ENCODE measurements around the gene DTX3L.

Gene DTX3L

DNA sequence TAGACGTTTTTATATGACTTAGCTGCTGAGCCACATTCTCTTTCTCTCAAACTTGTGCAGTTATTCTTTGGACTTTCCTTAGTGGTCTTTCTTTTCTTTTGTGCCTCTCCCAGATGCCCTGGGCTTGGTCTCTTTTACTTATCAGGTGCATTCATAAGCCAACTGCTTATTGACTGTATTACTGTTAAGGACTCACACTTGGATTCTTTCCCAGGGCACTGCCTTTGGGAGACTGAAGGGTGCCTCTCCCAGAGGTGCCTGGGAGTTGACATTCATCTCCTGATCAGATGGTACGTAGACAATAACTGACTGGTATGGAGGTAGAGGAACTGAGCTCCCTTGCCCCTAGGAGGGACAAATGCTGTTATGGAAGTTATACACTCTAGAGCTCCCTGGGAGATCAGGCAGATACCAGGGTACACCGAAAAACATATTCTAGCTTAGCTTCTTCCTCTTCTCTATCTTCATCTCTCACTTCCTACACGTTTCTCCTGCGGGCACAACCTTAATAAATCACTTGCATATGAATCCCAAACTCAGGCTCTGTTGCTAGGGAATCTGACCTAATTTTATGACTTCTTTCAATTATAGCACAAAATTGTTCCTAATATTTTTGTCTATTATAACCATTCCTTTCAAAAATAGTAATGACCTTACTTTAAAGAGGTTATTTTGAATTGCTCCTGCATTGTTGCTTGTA lies 38.0 kb downstream of the DTX3L start:
- Mint-ChIP-seq H3K27ac (no peak overlapping the region), H3K9me3 (no peaks in the 10 kb centered on the region), H3K4me1 (ENCODE audit: low read depth) (peaks cover 6% of the 10 kb centered on the region), H3K27me3 (ENCODE audit: low read depth) (no peaks in the 10 kb centered on the region), H3K4me3 (no peak overlapping the region), H3K36me3 (ENCODE audit: low read depth) (peaks cover 23% of the 10 kb centered on the region)
- no peak for DNase-seq (ENCODE audit: low spot score)

DNA sequence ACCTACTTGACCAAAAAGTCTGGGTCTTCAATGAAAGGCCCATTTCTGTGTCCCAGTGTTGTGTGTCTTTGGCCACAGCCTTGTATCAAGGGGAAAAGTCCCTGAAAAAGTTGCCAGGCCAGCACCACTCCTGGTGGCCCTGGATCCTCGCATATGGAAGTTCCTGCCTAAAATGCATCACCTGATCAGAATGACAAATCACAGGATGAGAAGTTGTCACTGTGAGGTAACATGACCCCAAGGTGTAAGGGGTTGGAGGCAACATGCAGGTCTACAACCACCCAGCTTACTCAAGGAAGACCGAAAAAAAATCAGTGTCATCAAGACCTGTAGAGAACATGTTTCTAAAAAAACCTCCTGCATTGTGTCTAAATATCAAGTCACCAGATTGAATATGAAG lies 38.9 kb downstream of the DTX3L start:
- DNase-seq (ENCODE audit: low spot score), result no peak
- no peak overlapping the region for H3K4me3 Mint-ChIP-seq
- H3K36me3 Mint-ChIP-seq (ENCODE audit: low read depth), result peaks cover 27% of the 10 kb centered on the region
- no peaks in the 10 kb centered on the region for H3K27me3 Mint-ChIP-seq (ENCODE audit: low read depth)
- peaks cover 6% of the 10 kb centered on the region for H3K4me1 Mint-ChIP-seq (ENCODE audit: low read depth)
- no peak overlapping the region for H3K27ac Mint-ChIP-seq
- H3K9me3 Mint-ChIP-seq, result no peaks in the 10 kb centered on the region

DNA sequence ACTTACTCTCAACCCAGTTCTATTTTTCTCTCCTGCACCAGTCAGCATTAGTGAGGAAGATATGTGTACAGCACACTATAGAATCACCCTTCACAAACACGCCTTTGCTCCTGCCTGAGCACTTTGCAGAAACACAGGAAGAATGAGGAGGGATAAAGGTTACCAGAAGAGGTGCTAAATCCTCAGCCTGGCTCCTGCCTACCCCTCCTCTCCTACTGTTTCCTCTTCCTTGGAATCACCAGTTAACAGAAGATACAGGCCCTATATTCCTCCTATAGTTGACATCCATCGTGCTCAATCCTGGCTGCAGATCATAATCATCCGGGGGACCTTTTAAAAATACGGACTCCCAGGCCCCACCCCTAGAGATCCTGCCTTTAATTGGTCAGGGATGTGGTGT lies 42.2 kb downstream of the DTX3L start:
- no peaks in the 10 kb centered on the region for H3K27me3 Mint-ChIP-seq (ENCODE audit: low read depth)
- peaks cover 42% of the 10 kb centered on the region for H3K36me3 Mint-ChIP-seq (ENCODE audit: low read depth)
- H3K9me3 Mint-ChIP-seq, result peaks cover 8% of the 10 kb centered on the region
- H3K4me3 Mint-ChIP-seq, result no peak overlapping the region
- H3K4me1 Mint-ChIP-seq (ENCODE audit: low read depth), result peaks cover 20% of the 10 kb centered on the region
- no peak overlapping the region for H3K27ac Mint-ChIP-seq
- DNase-seq (ENCODE audit: low spot score), result no peak

DNA sequence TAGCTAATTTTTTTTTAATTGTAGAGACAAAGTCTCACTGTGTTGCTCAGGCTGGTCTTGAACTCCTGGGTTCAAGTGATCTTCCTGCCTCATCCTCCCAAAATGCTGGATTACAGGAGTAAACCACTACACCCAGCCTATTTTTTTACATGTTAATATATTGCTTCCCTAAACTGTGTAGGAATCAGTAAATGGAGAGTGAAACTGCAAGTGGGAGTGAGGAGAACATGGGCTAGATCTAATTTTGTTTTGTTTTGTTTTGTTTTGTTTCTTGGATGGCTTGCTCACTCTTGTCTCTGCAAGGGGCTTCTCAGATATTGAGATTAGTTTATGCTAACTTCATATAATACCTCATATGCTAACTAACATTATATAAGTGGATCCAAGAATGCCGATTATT lies 44.8 kb downstream of the DTX3L start:
- H3K4me1 Mint-ChIP-seq (ENCODE audit: low read depth), result peaks cover 19% of the 10 kb centered on the region
- peak overlapping the region; percentile 35 for H3K4me3 Mint-ChIP-seq
- DNase-seq (ENCODE audit: low spot score), result no peak
- H3K27me3 Mint-ChIP-seq (ENCODE audit: low read depth), result no peaks in the 10 kb centered on the region
- H3K36me3 Mint-ChIP-seq (ENCODE audit: low read depth), result peaks cover 44% of the 10 kb centered on the region
- H3K27ac Mint-ChIP-seq, result peak overlapping the region; percentile 76
- peaks cover 12% of the 10 kb centered on the region for H3K9me3 Mint-ChIP-seq

DNA sequence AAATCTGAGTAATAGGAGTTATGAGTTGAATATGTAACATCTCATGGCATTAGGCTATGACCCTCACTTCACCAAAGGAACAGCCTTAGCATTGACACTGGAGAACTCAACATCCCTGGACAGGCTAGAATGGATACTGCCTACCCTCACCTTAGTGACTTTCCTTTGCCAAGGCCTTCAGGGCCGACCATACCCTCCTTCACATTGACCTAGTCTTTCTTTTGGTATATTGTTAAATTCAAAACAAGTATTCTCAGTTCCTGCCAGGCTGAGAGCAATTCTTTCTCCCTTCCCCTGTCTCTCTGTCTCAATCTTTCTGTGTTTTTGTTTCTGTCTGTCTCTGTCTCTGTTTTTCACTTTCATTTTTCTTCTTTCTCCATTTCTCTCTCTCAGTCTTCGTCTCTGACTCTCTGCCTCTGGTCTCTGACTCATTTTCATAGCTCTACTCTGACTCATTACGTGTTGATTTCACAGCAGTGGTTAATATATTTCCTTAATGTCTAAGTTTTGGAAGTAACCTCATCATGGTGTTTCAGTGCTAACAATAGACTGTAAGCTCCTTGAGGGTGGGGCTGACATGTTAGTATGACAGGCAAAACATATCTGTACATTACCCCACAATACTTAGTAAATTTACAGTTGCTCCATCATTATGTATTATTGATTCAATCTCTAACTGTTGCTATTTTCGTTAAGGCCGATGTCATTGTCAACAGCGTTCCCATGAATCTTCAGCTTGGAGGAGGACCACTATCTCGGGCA lies 45.8 kb downstream of the DTX3L start:
- Mint-ChIP-seq H3K4me3 (peak overlapping the region; percentile 73), H3K27me3 (ENCODE audit: low read depth) (no peaks in the 10 kb centered on the region), H3K27ac (peak overlapping the region; percentile 92), H3K4me1 (ENCODE audit: low read depth) (peaks cover 19% of the 10 kb centered on the region), H3K36me3 (ENCODE audit: low read depth) (peaks cover 45% of the 10 kb centered on the region), H3K9me3 (peaks cover 12% of the 10 kb centered on the region)
- DNase-seq (ENCODE audit: low spot score), result peak; percentile 40

DNA sequence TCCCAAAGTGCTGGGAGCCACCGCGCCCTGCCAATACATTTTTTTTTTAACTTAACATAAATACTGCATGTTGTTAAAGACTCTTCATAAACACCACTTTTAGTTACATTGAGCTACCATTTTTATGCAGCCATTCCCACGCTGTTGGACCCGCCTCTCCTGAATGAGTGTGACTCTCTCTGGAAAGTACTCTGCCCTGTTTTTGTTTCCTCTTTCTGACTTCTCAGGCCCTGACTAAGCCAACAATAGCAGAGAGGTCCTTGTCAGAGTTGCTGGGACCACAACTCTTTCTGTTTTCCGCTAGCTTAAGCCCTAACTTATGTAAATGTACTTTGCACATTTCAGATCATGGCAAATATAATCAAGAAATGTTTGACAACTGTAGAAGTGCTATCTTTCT lies 48.6 kb downstream of the DTX3L start:
- no peak for DNase-seq (ENCODE audit: low spot score)
- H3K27ac Mint-ChIP-seq, result peak overlapping the region; percentile 31
- H3K4me3 Mint-ChIP-seq, result no peak overlapping the region
- no peaks in the 10 kb centered on the region for H3K27me3 Mint-ChIP-seq (ENCODE audit: low read depth)
- peaks cover 20% of the 10 kb centered on the region for H3K4me1 Mint-ChIP-seq (ENCODE audit: low read depth)
- H3K9me3 Mint-ChIP-seq, result peaks cover 12% of the 10 kb centered on the region
- peaks cover 55% of the 10 kb centered on the region for H3K36me3 Mint-ChIP-seq (ENCODE audit: low read depth)

DNA sequence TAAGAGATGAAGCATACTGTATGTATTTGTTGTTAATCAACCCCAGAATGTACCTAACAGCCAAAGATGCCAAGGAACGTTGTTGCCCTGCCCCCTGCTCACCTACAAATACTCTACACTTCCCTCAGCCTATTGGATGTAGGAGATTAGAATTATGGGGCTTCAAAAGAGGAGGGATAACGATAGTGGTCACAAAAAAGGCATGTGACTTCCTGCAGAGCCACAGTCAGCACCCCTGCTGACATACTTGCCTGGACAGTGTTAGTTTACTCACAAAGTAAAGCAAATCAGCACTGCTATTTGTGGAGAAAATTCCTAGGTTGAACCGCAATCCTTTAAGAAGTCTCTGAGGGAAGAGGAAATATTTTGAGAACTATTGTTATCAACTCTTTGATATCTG lies 51.2 kb downstream of the DTX3L start:
- H3K27ac Mint-ChIP-seq, result no peak overlapping the region
- H3K9me3 Mint-ChIP-seq, result peaks cover 9% of the 10 kb centered on the region
- peaks cover 51% of the 10 kb centered on the region for H3K36me3 Mint-ChIP-seq (ENCODE audit: low read depth)
- DNase-seq (ENCODE audit: low spot score), result no peak
- H3K27me3 Mint-ChIP-seq (ENCODE audit: low read depth), result no peaks in the 10 kb centered on the region
- H3K4me1 Mint-ChIP-seq (ENCODE audit: low read depth), result peaks cover 8% of the 10 kb centered on the region
- H3K4me3 Mint-ChIP-seq, result no peak overlapping the region

DNA sequence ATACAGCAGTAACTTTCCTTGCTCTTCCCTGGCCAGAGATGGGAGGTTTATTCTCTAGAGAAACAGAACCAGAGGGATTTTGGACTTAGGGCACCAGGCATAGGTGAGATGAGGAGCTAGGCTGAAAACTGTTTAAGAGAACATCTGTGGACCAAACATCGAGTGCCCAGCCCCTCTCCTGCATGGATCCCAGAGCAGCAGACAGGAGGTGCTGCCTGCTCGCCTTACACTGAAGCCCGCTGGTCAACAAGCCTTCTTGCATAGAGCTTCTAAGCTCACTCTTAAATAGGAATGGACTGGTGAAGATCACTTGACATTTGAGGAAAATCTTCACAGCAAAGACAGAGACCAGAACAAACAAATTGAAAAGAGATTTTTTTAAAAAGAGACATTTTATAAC lies 54.5 kb downstream of the DTX3L start:
- no peaks in the 10 kb centered on the region for H3K9me3 Mint-ChIP-seq
- H3K27ac Mint-ChIP-seq, result no peak overlapping the region
- H3K27me3 Mint-ChIP-seq (ENCODE audit: low read depth), result no peaks in the 10 kb centered on the region

DNA sequence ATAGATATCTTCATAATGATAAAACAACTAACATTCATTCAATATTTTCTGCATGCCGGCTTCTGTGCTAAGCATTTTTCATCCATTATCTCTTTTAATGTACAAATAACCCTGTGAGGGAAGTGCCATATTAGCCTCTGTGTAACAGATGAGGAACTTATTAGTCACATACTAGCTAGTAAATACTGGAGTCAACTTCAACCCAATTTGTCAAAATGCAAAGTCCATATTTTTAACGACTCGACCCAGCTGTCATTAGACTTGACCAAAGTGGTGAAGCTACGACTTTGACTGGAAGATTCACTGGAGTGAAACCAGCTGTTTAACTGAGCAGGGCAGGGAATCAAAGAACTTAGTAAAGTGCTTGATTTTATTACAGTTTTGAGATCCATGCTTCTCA lies 54.9 kb downstream of the DTX3L start:
- DNase-seq (ENCODE audit: low spot score), result no peak
- Mint-ChIP-seq H3K27ac (no peak overlapping the region), H3K27me3 (ENCODE audit: low read depth) (no peaks in the 10 kb centered on the region), H3K4me1 (ENCODE audit: low read depth) (peaks cover 2% of the 10 kb centered on the region), H3K36me3 (ENCODE audit: low read depth) (peaks cover 48% of the 10 kb centered on the region), H3K4me3 (no peak overlapping the region), H3K9me3 (no peaks in the 10 kb centered on the region)

More for the DNA sequence above, 54.5 kb downstream of the DTX3L start:
- H3K4me1 Mint-ChIP-seq (ENCODE audit: low read depth), result peaks cover 2% of the 10 kb centered on the region
- no peak for DNase-seq (ENCODE audit: low spot score)
- peaks cover 46% of the 10 kb centered on the region for H3K36me3 Mint-ChIP-seq (ENCODE audit: low read depth)
- H3K4me3 Mint-ChIP-seq, result no peak overlapping the region

DNA sequence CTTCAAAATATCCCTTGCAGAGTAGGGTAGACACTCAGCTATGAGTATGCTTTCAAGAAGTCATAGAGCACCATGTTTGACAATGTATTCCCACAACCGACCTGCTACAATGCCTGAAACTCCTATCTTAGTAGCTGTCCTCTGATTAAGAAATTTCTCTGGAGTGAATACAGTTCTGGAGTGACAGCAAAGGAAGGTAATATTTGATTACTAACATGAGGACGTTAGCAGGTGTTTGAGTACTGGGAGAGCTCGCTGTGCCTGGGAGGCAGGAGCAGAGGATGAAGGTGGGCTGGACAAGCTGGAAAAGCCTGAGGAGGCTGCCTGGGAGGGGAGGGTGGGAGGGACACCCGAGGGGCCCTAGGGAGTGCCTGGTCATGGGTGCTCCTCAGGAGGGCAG lies 56.3 kb downstream of the DTX3L start:
- Mint-ChIP-seq H3K9me3 (no peaks in the 10 kb centered on the region), H3K4me3 (no peak overlapping the region), H3K36me3 (ENCODE audit: low read depth) (peaks cover 43% of the 10 kb centered on the region), H3K27me3 (ENCODE audit: low read depth) (no peaks in the 10 kb centered on the region), H3K4me1 (ENCODE audit: low read depth) (no peaks in the 10 kb centered on the region), H3K27ac (no peak overlapping the region)
- DNase-seq (ENCODE audit: low spot score), result no peak

DNA sequence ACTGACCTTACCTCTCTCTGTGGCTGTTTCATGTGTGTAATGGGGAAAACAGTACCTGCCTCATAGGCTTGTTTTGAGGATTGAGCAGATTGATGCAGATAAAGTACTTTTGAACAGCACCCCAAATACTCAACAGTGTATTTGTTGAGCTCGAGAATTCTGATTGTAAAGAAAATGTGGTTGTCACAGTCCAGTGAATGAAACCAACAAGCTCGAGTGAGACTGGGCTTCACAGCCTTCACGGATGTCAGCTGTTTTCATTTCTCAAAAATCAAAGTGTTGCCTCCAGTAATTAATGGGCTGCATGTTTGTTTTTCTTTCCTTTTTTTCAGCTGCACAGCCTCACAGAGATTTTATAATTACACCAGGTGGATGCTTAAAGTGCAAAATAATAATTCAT lies 57.0 kb downstream of the DTX3L start:
- Mint-ChIP-seq H3K27ac (no peak overlapping the region), H3K4me3 (no peak overlapping the region), H3K4me1 (ENCODE audit: low read depth) (no peaks in the 10 kb centered on the region), H3K27me3 (ENCODE audit: low read depth) (no peaks in the 10 kb centered on the region), H3K36me3 (ENCODE audit: low read depth) (peaks cover 42% of the 10 kb centered on the region), H3K9me3 (no peaks in the 10 kb centered on the region)
- DNase-seq (ENCODE audit: low spot score), result no peak

DNA sequence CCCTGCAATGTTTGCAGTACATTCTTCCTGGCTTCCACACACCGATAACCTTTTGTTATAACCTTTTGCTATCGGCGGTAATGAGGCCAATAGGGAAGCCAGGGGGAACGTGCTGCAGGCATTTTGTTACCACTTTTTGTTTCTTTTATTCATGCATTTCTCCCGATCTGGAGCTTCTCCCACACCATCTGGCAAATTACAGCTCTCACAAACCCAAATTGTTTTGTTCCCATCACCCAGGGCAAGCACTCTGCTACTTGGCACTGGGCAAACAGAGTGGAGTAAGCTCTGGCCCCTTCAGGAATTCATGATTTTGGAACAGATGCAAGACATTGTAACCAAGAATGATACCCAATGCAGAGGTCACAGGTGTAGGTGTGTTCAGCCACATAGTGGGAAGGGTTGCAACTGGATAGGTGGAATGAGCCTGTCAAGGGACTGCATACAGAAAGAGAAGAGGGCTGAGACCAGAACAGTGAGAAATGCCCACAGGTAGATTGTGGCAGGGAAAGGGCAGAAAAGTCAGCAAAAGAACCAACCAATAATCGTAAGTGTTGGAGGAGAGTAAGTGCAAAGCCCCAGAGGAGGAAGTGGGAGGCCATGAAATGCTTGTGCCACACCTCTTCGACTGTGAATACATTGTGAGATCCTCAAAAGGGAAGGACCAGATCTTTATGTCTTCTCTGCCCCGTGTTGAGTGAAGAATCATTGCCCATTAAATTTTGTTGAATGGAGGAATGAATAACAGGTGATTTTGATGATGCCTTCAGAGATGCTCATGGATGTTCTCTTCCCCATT lies 59.1 kb downstream of the DTX3L start:
- peaks cover 44% of the 10 kb centered on the region for H3K36me3 Mint-ChIP-seq (ENCODE audit: low read depth)
- no peaks in the 10 kb centered on the region for H3K4me1 Mint-ChIP-seq (ENCODE audit: low read depth)
- DNase-seq (ENCODE audit: low spot score), result no peak
- H3K27me3 Mint-ChIP-seq (ENCODE audit: low read depth), result no peaks in the 10 kb centered on the region
- no peak overlapping the region for H3K4me3 Mint-ChIP-seq
- no peak overlapping the region for H3K27ac Mint-ChIP-seq
- H3K9me3 Mint-ChIP-seq, result no peaks in the 10 kb centered on the region
